Measurements from ENCODE around the gene FYN.

FYN gene

GRCh38 chr6:111717621-111718020 lies 155.6 kb downstream of the FYN start:
- Histone ChIP-seq H3F3A (ENCODE audit: insufficient read depth) (no peaks in the 10 kb centered on the region), H3K9me3 (ENCODE audit: insufficient read depth, low read length) (no peaks in the 10 kb centered on the region), H3K36me3 (ENCODE audit: low read length) (no peaks in the 10 kb centered on the region), H2AFZ (ENCODE audit: low read depth, low read length, severe bottlenecking) (no peak overlapping the region), H3K4me2 (ENCODE audit: low read depth, low read length, poor library complexity, severe bottlenecking) (no peak overlapping the region), H3K79me2 (ENCODE audit: insufficient read depth, low read length) (no peaks in the 10 kb centered on the region), H3K27ac (ENCODE audit: low read depth, low read length) (no peak overlapping the region), H4K20me1 (ENCODE audit: low read depth, low read length) (no peaks in the 10 kb centered on the region), H3K9me2 (replicated peaks; ENCODE audit: insufficient read depth, low read length) (no peaks in the 10 kb centered on the region), H3K27me3 (ENCODE audit: low read length) (no peaks in the 10 kb centered on the region), H3K4me3 (ENCODE audit: insufficient read depth, low read length, poor library complexity, severe bottlenecking) (no peak overlapping the region), H3K9ac (ENCODE audit: low read length) (no peak overlapping the region)
- TF ChIP-seq CTCF (IDR thresholded peaks at IDR 0.05; ENCODE audit: insufficient read depth, low read length, poor library complexity, severe bottlenecking), result no peak
- TF ChIP-seq EZH2phosphoT487 (conservative IDR thresholded peaks at IDR 0.05; ENCODE audit: low read length), result no peak

- H3K4me3 ChIP-seq (ENCODE audit: insufficient read depth, low read length, poor library complexity, severe bottlenecking), result no peak overlapping the region
- no peak overlapping the region for H3K27ac ChIP-seq (ENCODE audit: low read depth, low read length)
- no peak overlapping the region for H2AFZ ChIP-seq (ENCODE audit: low read depth, low read length, severe bottlenecking)
- TF ChIP-seq CTCF (IDR thresholded peaks at IDR 0.05; ENCODE audit: insufficient read depth, low read length, poor library complexity, severe bottlenecking), result no peak
- no peak for TF ChIP-seq EZH2phosphoT487 (conservative IDR thresholded peaks at IDR 0.05; ENCODE audit: low read length)
- no peaks in the 10 kb centered on the region for H3K27me3 ChIP-seq (ENCODE audit: low read length)
- no peaks in the 10 kb centered on the region for H4K20me1 ChIP-seq (ENCODE audit: low read depth, low read length)
- no peaks in the 10 kb centered on the region for H3K79me2 ChIP-seq (ENCODE audit: insufficient read depth, low read length)
- H3K9ac ChIP-seq (ENCODE audit: low read length), result no peak overlapping the region
- H3K36me3 ChIP-seq (ENCODE audit: low read length), result no peaks in the 10 kb centered on the region
- no peaks in the 10 kb centered on the region for H3K9me2 ChIP-seq (replicated peaks; ENCODE audit: insufficient read depth, low read length)
- H3F3A ChIP-seq (ENCODE audit: insufficient read depth), result no peaks in the 10 kb centered on the region
- no peaks in the 10 kb centered on the region for H3K9me3 ChIP-seq (ENCODE audit: insufficient read depth, low read length)
- no peak overlapping the region for H3K4me2 ChIP-seq (ENCODE audit: low read depth, low read length, poor library complexity, severe bottlenecking)
These were observed 156.9 kb downstream of the FYN start for GRCh38 chr6:111716325-111716724.

- Histone ChIP-seq H3F3A (ENCODE audit: insufficient read depth) (no peaks in the 10 kb centered on the region), H3K27ac (ENCODE audit: low read depth, low read length) (no peak overlapping the region), H3K36me3 (ENCODE audit: low read length) (no peaks in the 10 kb centered on the region), H3K79me2 (ENCODE audit: insufficient read depth, low read length) (no peaks in the 10 kb centered on the region), H3K9me2 (replicated peaks; ENCODE audit: insufficient read depth, low read length) (no peaks in the 10 kb centered on the region), H3K9ac (ENCODE audit: low read length) (no peak overlapping the region), H3K27me3 (ENCODE audit: low read length) (no peaks in the 10 kb centered on the region), H3K9me3 (ENCODE audit: insufficient read depth, low read length) (no peaks in the 10 kb centered on the region), H2AFZ (ENCODE audit: low read depth, low read length, severe bottlenecking) (no peak overlapping the region), H3K4me3 (ENCODE audit: insufficient read depth, low read length, poor library complexity, severe bottlenecking) (no peak overlapping the region), H3K4me2 (ENCODE audit: low read depth, low read length, poor library complexity, severe bottlenecking) (no peak overlapping the region), H4K20me1 (ENCODE audit: low read depth, low read length) (no peaks in the 10 kb centered on the region)
- no peak for TF ChIP-seq EZH2phosphoT487 (conservative IDR thresholded peaks at IDR 0.05; ENCODE audit: low read length)
These were observed 157.9 kb downstream of the FYN start for GRCh38 chr6:111715321-111715720.

- no peak overlapping the region for H3K4me2 ChIP-seq (ENCODE audit: low read depth, low read length, poor library complexity, severe bottlenecking)
- H3K27ac ChIP-seq (ENCODE audit: low read depth, low read length), result no peak overlapping the region
- no peaks in the 10 kb centered on the region for H3K79me2 ChIP-seq (ENCODE audit: insufficient read depth, low read length)
- no peaks in the 10 kb centered on the region for H3K36me3 ChIP-seq (ENCODE audit: low read length)
- H3K9me3 ChIP-seq (ENCODE audit: insufficient read depth, low read length), result no peaks in the 10 kb centered on the region
- no peak for TF ChIP-seq CTCF (IDR thresholded peaks at IDR 0.05; ENCODE audit: insufficient read depth, low read length, poor library complexity, severe bottlenecking)
- no peak for TF ChIP-seq EZH2phosphoT487 (conservative IDR thresholded peaks at IDR 0.05; ENCODE audit: low read length)
- H3K4me3 ChIP-seq (ENCODE audit: insufficient read depth, low read length, poor library complexity, severe bottlenecking), result no peak overlapping the region
- no peaks in the 10 kb centered on the region for H3F3A ChIP-seq (ENCODE audit: insufficient read depth)
- no peak overlapping the region for H3K9ac ChIP-seq (ENCODE audit: low read length)
- H3K27me3 ChIP-seq (ENCODE audit: low read length), result no peaks in the 10 kb centered on the region
- no peaks in the 10 kb centered on the region for H3K9me2 ChIP-seq (replicated peaks; ENCODE audit: insufficient read depth, low read length)
- no peaks in the 10 kb centered on the region for H4K20me1 ChIP-seq (ENCODE audit: low read depth, low read length)
- no peak overlapping the region for H2AFZ ChIP-seq (ENCODE audit: low read depth, low read length, severe bottlenecking)
These were observed 158.6 kb downstream of the FYN start for GRCh38 chr6:111714416-111715270.

Data from SU-DHL-6 (cell line).